ENCODE data around the gene MAPKAPK3.

MAPKAPK3 gene

GRCh38 chr3:50656417-50657195 is 39.7 kb downstream of the MAPKAPK3 start:
- TF ChIP-seq CTCF (IDR thresholded peaks at IDR 0.05; ENCODE audit: borderline replicate concordance, insufficient read depth, low read depth, low read length): no peak
- H3K4me3 ChIP-seq (ENCODE audit: low read depth, low read length): no peak overlapping the region

- no peak overlapping the region for H3K4me3 ChIP-seq (ENCODE audit: low read depth, low read length)
- TF ChIP-seq CTCF (IDR thresholded peaks at IDR 0.05; ENCODE audit: borderline replicate concordance, insufficient read depth, low read depth, low read length): no peak
Measured at GRCh38 chr3:50657407-50657806, 40.5 kb downstream of the MAPKAPK3 start.

GRCh38 chr3:50657816-50658215 is 40.9 kb downstream of the MAPKAPK3 start:
- TF ChIP-seq CTCF (IDR thresholded peaks at IDR 0.05; ENCODE audit: borderline replicate concordance, insufficient read depth, low read depth, low read length): no peak
- H3K4me3 ChIP-seq (ENCODE audit: low read depth, low read length): no peak overlapping the region

- no peak overlapping the region for H3K4me3 ChIP-seq (ENCODE audit: low read depth, low read length)
- no peak for TF ChIP-seq CTCF (IDR thresholded peaks at IDR 0.05; ENCODE audit: borderline replicate concordance, insufficient read depth, low read depth, low read length)
Measured at GRCh38 chr3:50658416-50658815, 41.5 kb downstream of the MAPKAPK3 start.

GRCh38 chr3:50658831-50659230 is 41.9 kb downstream of the MAPKAPK3 start:
- no peak overlapping the region for H3K4me3 ChIP-seq (ENCODE audit: low read depth, low read length)
- no peak for TF ChIP-seq CTCF (IDR thresholded peaks at IDR 0.05; ENCODE audit: borderline replicate concordance, insufficient read depth, low read depth, low read length)

- TF ChIP-seq CTCF (IDR thresholded peaks at IDR 0.05; ENCODE audit: borderline replicate concordance, insufficient read depth, low read depth, low read length): no peak
- H3K4me3 ChIP-seq (ENCODE audit: low read depth, low read length): no peak overlapping the region
Measured at GRCh38 chr3:50660386-50660785, 43.4 kb downstream of the MAPKAPK3 start.

GRCh38 chr3:50661321-50661837 is 44.4 kb downstream of the MAPKAPK3 start:
- no peak for TF ChIP-seq CTCF (IDR thresholded peaks at IDR 0.05; ENCODE audit: borderline replicate concordance, insufficient read depth, low read depth, low read length)
- no peak overlapping the region for H3K4me3 ChIP-seq (ENCODE audit: low read depth, low read length)
